Epidermal melanocyte (primary cell): ENCODE data around the gene LRRC3B.

Source experiments
- DNase-seq: peaks from one replicate; pipeline ENCODE4 v3.0.0; 2011; ENCODE audit warnings: low spot score; ENCODE audit not compliant: insufficient read length

The LRRC3B gene

GRCh38 chr3:26630669-26631389 lies 8.3 kb downstream of the LRRC3B start:
- DNase-seq: no peak

GRCh38 chr3:26631390-26631738 lies 8.8 kb downstream of the LRRC3B start:
- DNase-seq: no peak

- no peak for DNase-seq
Measured at GRCh38 chr3:26634601-26635000, 12.0 kb downstream of the LRRC3B start.

GRCh38 chr3:26636096-26636727 lies 13.6 kb downstream of the LRRC3B start:
- DNase-seq: no peak

DNA sequence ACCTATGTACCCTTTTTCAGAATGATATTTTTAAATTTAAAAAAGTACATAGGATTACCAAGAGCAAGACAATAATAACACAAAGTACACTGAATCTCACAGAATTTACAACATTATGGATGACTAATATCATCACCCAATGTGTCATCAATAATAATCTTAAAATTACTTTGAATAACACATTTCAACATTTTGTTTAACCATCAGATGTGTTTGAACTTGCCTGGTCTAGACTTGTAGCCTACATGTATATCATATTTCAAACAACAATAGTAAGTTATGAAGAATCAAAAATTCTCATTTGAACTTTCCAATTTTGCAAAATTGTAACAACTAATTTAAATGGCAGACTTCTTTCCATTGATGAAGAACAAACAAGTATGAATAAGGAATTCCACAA lies 15.1 kb downstream of the LRRC3B start:
- no peak for DNase-seq

DNA sequence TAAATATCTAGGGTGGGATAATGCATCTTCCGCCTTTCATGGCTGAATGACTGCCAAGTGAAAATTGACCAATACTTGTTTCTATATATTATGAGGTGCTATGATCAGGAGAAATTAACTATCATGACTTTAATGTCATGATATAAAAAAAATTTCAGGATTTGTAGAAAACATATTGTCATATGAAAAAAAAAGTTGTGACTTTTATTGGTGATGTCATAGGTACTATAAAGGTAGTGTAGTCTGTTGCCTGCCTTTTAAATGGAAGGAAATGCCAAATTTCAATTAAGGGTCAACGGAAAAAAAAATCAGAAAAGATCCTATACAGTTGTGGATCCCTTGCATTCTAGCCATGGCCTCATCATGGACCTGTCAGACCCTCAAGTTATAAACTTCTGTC lies 15.5 kb downstream of the LRRC3B start:
- no peak for DNase-seq

- DNase-seq: no peak
Measured at GRCh38 chr3:26639339-26639738, 16.8 kb downstream of the LRRC3B start.

GRCh38 chr3:26647078-26647477 lies 24.5 kb downstream of the LRRC3B start:
- no peak for DNase-seq

GRCh38 chr3:26648461-26648860 lies 25.9 kb downstream of the LRRC3B start:
- no peak for DNase-seq

DNA sequence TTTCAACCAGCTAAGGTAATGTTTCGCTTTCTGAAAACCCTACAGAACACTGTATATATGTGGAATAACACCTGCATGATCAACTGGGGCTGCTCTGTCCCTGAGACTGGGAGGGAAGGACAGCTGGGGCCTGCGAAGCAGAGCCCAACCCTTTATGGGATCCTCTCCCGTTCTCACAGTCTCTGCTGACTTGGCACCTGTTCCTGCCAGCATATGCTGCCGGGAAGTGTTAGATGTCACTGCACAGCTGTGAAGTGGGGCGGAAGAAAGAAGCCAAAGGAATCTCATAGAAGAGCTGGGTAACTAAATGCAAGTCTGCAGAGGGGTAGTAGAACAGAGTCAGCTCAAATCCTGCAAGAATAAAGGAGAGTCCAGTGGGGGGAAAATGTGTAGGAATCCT lies 29.6 kb downstream of the LRRC3B start:
- no peak for DNase-seq

DNA sequence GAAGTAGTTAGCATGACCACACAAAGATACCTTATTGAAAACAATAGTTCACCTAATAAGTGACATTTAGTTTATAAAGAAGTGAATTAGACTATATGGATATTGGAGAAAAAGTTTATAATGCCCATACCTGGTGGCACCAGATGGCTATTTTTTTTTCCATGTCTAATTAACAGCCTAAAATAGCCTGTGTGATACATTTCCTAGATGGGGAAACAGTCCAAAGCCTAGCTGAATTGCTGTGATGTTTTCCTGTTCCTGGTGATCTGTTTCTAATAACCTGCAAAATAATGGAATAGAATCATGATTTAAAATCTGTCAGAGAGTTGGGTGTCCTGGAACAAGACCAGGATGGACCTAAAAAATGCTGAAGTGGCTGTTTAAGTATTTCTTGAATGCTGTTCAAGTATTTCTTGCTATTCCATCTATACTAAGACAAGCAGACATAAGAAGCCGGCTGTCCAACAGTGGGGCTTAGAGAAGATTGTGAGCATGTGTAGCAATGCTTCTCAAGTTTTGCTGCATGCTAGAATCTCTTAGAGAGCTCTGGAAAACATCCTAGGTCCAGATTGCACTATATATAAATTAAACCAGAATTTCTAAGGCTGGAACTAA lies 31.3 kb downstream of the LRRC3B start:
- no peak for DNase-seq

- DNase-seq: no peak
Measured at GRCh38 chr3:26655231-26655630, 32.7 kb downstream of the LRRC3B start.

DNA sequence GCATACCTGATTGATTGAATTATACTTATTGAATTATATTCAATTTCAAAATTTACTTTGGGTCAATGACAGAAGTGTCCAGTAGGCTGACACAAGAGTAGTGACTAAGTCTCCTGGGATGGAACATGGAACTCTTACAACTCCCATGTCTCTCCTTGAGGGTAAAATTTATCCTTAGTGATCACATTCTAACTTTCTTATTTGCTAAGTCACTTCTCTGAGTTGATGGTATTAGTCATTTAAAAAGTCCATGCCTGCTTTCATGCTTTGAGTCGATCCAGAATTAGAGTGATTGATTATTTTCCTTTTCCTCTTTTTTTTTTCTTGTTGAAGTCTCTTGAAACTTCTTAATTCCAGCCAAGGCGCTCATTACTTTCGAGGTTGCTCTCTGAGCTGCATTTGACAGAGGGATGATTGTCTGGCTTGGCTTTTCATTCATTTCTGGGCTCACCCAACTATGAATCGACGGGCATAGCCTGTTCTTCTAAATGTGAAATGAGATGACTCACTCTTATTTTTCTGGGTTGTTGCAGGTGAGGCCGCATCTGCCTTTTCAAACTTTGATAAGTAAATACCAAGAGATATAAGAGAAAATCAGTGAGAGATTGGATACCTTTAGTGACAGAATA lies 34.9 kb downstream of the LRRC3B start:
- no peak for DNase-seq

- no peak for DNase-seq
Measured at GRCh38 chr3:26668171-26668570, 45.6 kb downstream of the LRRC3B start.

- DNase-seq: no peak
Measured at GRCh38 chr3:26668696-26669095, 46.1 kb downstream of the LRRC3B start.

- DNase-seq: no peak
Measured at GRCh38 chr3:26675336-26675735, 52.8 kb downstream of the LRRC3B start.

DNA sequence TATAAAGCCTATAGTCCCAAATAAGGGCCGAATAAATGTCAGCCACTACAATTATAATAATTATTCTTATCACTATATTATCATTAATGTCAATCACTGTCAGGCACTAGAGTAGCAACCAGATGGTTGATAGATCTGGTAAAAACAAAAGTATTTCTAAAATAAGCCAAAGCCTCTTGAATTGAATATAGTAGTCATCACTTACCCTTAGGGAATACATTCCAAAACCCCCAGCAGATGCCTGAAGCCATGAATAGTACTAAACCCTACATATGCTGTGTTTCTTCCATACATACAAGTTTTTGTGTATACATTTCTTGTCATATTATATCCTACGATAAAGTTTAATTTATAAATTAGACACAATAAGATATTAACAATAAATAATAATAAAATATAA lies 59.1 kb downstream of the LRRC3B start:
- DNase-seq: no peak

DNA sequence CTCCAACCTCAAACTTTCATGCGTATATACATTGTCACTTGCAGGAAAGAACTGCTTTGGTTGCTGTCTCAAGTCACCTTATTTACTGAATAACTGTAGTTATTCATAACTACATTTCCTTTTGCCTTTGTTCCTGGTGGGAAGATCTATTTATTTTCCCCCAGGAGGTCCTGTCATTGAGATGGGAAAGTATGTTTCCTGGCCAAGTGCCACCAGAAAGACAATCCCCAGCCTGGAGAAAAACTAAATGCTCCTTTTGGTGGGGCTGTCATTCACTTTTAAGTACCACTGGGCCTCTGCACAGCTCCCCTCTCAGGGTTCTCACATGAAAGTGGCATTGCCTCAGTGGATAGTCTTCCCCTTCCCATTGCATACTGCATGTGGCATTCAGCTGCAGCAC lies 59.8 kb downstream of the LRRC3B start:
- DNase-seq: no peak

DNA sequence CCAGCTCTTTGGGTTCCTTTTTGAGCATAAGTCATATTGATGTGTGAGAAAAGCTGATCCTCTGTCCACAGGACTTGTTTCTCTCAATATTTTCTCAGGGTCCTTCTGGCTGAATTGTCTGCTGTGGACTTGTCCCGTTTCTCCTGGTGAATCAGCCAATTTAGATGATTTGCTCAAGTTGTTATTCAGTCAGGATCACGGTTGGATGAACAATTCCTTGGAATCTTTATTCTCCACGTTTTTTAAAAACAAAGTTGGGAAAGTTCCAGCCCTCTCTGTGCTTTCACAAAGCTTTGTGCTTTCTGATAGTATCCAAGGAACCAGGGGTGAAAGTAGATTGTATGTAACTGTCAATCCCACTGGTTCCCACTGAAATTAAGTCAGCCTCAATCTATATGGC lies 61.3 kb downstream of the LRRC3B start:
- no peak for DNase-seq

DNA sequence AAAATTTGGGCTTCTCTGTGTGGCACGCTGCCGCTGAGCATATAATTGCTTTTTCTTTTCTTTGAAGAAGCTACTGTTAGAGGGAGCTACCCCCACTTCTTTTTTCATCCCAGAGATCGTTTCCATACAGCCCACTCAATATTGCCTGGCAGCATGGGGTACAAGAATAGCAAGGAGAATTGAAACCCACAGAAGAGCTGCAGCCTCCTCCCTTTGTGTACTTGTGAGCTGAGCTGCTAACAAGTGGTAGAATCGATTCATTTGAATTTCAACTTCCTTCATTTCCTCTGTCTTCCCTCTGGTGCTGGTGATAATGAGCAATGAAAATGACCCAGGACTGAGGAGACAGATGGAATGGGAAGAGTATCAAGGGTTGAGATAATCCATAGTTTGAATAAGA lies 64.9 kb downstream of the LRRC3B start:
- no peak for DNase-seq

- no peak for DNase-seq
Measured at GRCh38 chr3:26699553-26699952, 77.0 kb downstream of the LRRC3B start.

DNA sequence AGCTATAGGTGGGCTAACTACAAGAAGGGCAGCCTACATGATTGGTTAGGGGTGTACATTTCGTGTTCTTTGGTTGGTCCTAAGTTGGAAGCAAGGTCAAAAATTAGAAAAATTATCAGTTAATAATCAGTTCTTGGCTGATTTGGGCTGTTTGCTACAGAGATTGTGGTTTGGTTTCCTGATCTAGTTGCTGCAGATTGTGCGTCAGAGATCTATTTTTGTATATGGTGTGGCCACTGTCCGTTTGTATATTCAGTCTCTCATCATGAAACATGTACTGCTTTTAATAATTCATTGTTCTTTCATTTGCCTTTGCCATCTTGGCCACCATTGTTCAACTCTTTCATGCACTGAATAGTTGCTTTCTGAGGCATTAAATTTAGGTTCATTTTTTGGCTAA lies 80.9 kb downstream of the LRRC3B start:
- DNase-seq: no peak

GRCh38 chr3:26704736-26705135 lies 82.2 kb downstream of the LRRC3B start:
- no peak for DNase-seq
